ENCODE measurements around the gene H19. TPM values are rescaled to one million over a fixed set of nuclear protein-coding genes. Genes with fewer than 3 reads are reported as not detected.

Gene H19
- total and polyA plus RNA-seq, 8 donors = 119 to 1,133 (median 825) TPM

- ATAC-seq = no peak
- intact Hi-C loops (cut with DNase I) = no loop called here
- TF ChIP-seq, protein P1, sequence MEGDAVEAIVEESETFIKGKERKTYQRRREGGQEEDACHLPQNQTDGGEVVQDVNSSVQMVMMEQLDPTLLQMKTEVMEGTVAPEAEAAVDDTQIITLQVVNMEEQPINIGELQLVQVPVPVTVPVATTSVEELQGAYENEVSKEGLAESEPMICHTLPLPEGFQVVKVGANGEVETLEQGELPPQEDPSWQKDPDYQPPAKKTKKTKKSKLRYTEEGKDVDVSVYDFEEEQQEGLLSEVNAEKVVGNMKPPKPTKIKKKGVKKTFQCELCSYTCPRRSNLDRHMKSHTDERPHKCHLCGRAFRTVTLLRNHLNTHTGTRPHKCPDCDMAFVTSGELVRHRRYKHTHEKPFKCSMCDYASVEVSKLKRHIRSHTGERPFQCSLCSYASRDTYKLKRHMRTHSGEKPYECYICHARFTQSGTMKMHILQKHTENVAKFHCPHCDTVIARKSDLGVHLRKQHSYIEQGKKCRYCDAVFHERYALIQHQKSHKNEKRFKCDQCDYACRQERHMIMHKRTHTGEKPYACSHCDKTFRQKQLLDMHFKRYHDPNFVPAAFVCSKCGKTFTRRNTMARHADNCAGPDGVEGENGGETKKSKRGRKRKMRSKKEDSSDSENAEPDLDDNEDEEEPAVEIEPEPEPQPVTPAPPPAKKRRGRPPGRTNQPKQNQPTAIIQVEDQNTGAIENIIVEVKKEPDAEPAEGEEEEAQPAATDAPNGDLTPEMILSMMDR (IDR thresholded peaks at IDR 0.05) = no peak
- Histone ChIP-seq H3K27ac (no peak overlapping the region), H3K36me3 (no peaks in the 10 kb centered on the region), H3K4me1 (no peaks in the 10 kb centered on the region), H3K27me3 (no peaks in the 10 kb centered on the region), H3K4me3 (no peak overlapping the region), H3K9me3 (no peaks in the 10 kb centered on the region)
- no peak for DNase-seq
These were observed 41.6 kb upstream of the H19 start for GRCh38 chr11:2039198-2039759.

GRCh38 chr11:2036863-2037486 lies 39.3 kb upstream of the H19 start:
- H3K36me3 ChIP-seq = no peaks in the 10 kb centered on the region
- no peak for DNase-seq
- H3K4me1 ChIP-seq = no peaks in the 10 kb centered on the region
- H3K27me3 ChIP-seq = no peaks in the 10 kb centered on the region
- ATAC-seq = peak; percentile 78
- H3K9me3 ChIP-seq = no peaks in the 10 kb centered on the region
- no peak overlapping the region for H3K27ac ChIP-seq
- no peak overlapping the region for H3K4me3 ChIP-seq
- intact Hi-C loops (cut with DNase I) = no loop called here
- TF ChIP-seq, protein P1 (IDR thresholded peaks at IDR 0.05) = no peak

GRCh38 chr11:2035382-2035781 lies 37.7 kb upstream of the H19 start:
- TF ChIP-seq, protein P1 (IDR thresholded peaks at IDR 0.05) = no peak
- intact Hi-C loops (cut with DNase I) = no loop called here
- DNase-seq (no peak), ATAC-seq (no peak)
- no peaks in the 10 kb centered on the region for H3K27me3 ChIP-seq
- H3K4me3 ChIP-seq = no peak overlapping the region
- no peaks in the 10 kb centered on the region for H3K4me1 ChIP-seq
- H3K9me3 ChIP-seq = no peaks in the 10 kb centered on the region
- H3K36me3 ChIP-seq = no peaks in the 10 kb centered on the region
- no peak overlapping the region for H3K27ac ChIP-seq

GRCh38 chr11:2031058-2031457 lies 33.4 kb upstream of the H19 start:
- no peak for ATAC-seq
- no peaks in the 10 kb centered on the region for H3K9me3 ChIP-seq
- H3K4me3 ChIP-seq = no peak overlapping the region
- H3K27ac ChIP-seq = no peak overlapping the region
- H3K36me3 ChIP-seq = no peaks in the 10 kb centered on the region
- intact Hi-C loops (cut with DNase I) = no loop called here
- TF ChIP-seq, protein P1 (IDR thresholded peaks at IDR 0.05) = no peak
- no peaks in the 10 kb centered on the region for H3K27me3 ChIP-seq
- no peak for DNase-seq
- H3K4me1 ChIP-seq = no peaks in the 10 kb centered on the region

DNA sequence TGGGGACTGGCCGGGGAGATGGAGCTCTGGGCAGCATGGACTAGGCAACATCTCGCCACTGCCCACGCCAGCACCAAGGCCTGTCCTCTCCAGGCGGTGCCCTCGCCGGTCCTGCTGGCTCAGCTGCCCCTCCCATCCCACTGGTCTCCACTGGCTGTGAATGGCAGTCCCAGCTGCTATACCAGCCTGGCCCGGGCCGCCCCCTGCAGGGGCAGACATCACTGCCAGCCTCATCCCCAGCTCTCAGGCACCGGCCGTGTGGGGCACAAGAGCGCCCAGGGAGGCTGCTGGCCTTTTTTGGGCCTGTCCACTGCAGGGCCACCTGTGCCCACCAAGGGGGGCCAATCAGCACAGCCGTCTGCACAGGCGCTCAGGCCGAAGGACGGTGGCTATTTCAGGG lies 30.1 kb upstream of the H19 start:
- ATAC-seq (no peak), DNase-seq (no peak)
- no peaks in the 10 kb centered on the region for H3K36me3 ChIP-seq
- TF ChIP-seq, protein P1 (IDR thresholded peaks at IDR 0.05) = no peak
- H3K4me1 ChIP-seq = no peaks in the 10 kb centered on the region
- H3K27me3 ChIP-seq = no peaks in the 10 kb centered on the region
- no peaks in the 10 kb centered on the region for H3K9me3 ChIP-seq
- no peak overlapping the region for H3K27ac ChIP-seq
- H3K4me3 ChIP-seq = no peak overlapping the region
- intact Hi-C loops (cut with DNase I) = no loop called here
